CD14-positive monocyte (primary cell): Measurements from ENCODE around the gene CAMKK2. TPM values are rescaled to one million over a fixed set of nuclear protein-coding genes. Genes with fewer than 3 reads are reported as not detected.

Source experiments
- DNase-seq, 3 donors: peaks; one replicate each; pipeline ENCODE4 v3.0.0-alpha.2; 2011 to 2022
- H2AFZ ChIP-seq: 2 replicates; pipeline ENCODE4 v1.6.0; 2012; ENCODE audit warnings: mild to moderate bottlenecking, low read depth, low read length, inconsistent platforms; ENCODE audit not compliant: insufficient read depth, poor library complexity, severe bottlenecking
- H3K27ac ChIP-seq, 2 donors: 1 replicate in 1 of 2; 2 replicates in 1 of 2; pipeline ENCODE4 v1.5.1; 2012 to 2013; ENCODE audit warnings: low read length in 2 of 2, control low read depth in 1 of 2, inconsistent platforms in 1 of 2, low read depth in 1 of 2, mild to moderate bottlenecking in 1 of 2
- H3K27me3 ChIP-seq, 2 donors: one replicate each; pipeline versions ENCODE4 v1.6.0 to v1.6.1; 2011 to 2013; ENCODE audit warnings: low read length in 2 of 2; ENCODE audit not compliant: control insufficient read depth in 2 of 2, insufficient read depth in 2 of 2
- H3K36me3 ChIP-seq, 2 donors: replicated peaks in 1 of 2; 1 replicate in 1 of 2; 2 replicates in 1 of 2; pipeline versions ENCODE4 v1.5.1 to v1.6.1; 2012 to 2013; ENCODE audit warnings: low read length in 2 of 2, control low read depth in 1 of 2, inconsistent platforms in 1 of 2, mild to moderate bottlenecking in 1 of 2; ENCODE audit not compliant: insufficient read depth in 2 of 2, control insufficient read depth in 1 of 2
- H3K4me1 ChIP-seq, 2 donors: 1 replicate in 1 of 2; 2 replicates in 1 of 2; pipeline versions ENCODE4 v1.5.1 to v1.6.1; 2012 to 2013; ENCODE audit warnings: low read length in 2 of 2, control low read depth in 1 of 2, inconsistent platforms in 1 of 2, mild to moderate bottlenecking in 1 of 2, moderate library complexity in 1 of 2; ENCODE audit not compliant: insufficient read depth in 2 of 2, control insufficient read depth in 1 of 2
- H3K4me2 ChIP-seq: replicated peaks from 2 replicates; pipeline ENCODE3; 2012; ENCODE audit warnings: low read length, moderate library complexity, mild to moderate bottlenecking; ENCODE audit not compliant: poor library complexity, severe bottlenecking; ENCODE audit errors: extremely low read depth
- H3K4me3 ChIP-seq, 3 experiments: fragments of 200-600 bp in 1 of 3; sonication (generic) in 1 of 3; replicated peaks in 1 of 3; 1 replicate in 2 of 3; 2 replicates in 1 of 3; pipeline ENCODE4 v1.5.1; 2011 to 2013; ENCODE audit warnings: low read length in 3 of 3, mild to moderate bottlenecking in 3 of 3, control low read depth in 2 of 3, low read depth in 2 of 3, inconsistent platforms in 1 of 3, moderate library complexity in 1 of 3
- H3K79me2 ChIP-seq: 2 replicates; pipeline ENCODE4 v1.6.0; 2012; ENCODE audit warnings: mild to moderate bottlenecking, control low read depth, inconsistent platforms, low read length, moderate library complexity; ENCODE audit not compliant: insufficient read depth
- H3K9ac ChIP-seq: 2 replicates; pipeline ENCODE4 v1.6.0; 2017; ENCODE audit warnings: low read length, mild to moderate bottlenecking; ENCODE audit not compliant: insufficient read depth, poor library complexity, severe bottlenecking
- H3K9me3 ChIP-seq, 2 donors: replicated peaks in 1 of 2; 1 replicate in 1 of 2; 2 replicates in 1 of 2; pipeline versions ENCODE4 v1.5.1 to v1.6.1; 2012 to 2013; ENCODE audit warnings: low read length in 2 of 2, control low read depth in 1 of 2; ENCODE audit not compliant: control insufficient read depth in 1 of 2, insufficient read depth in 1 of 2
- H4K20me1 ChIP-seq: 2 replicates; pipeline ENCODE4 v1.6.0; 2012; ENCODE audit warnings: mild to moderate bottlenecking, low read length, control low read depth, moderate library complexity; ENCODE audit not compliant: insufficient read depth
- H3K27ac Mint-ChIP-seq, 7 donors: one replicate each; pipeline ENCODE4 v1.8.0; 2020; ENCODE audit warnings: mild to moderate bottlenecking in 7 of 7, mixed read lengths in 7 of 7, moderate library complexity in 6 of 7, inconsistent platforms in 2 of 7
- H3K27me3 Mint-ChIP-seq, 3 donors: one replicate each; pipeline ENCODE4 v1.8.0; 2021 to 2022; ENCODE audit warnings: low read depth in 3 of 3, mild to moderate bottlenecking in 3 of 3, mixed read lengths in 3 of 3, moderate library complexity in 3 of 3, inconsistent platforms in 1 of 3
- H3K36me3 Mint-ChIP-seq, 2 donors: one replicate each; pipeline ENCODE4 v1.8.0; 2020; ENCODE audit warnings: mixed read lengths in 2 of 2, inconsistent platforms in 1 of 2, mild to moderate bottlenecking in 1 of 2
- H3K4me1 Mint-ChIP-seq: one replicate; pipeline ENCODE4 v1.8.0; 2020; ENCODE audit warnings: mild to moderate bottlenecking, mixed read lengths
- H3K4me3 Mint-ChIP-seq, 2 donors: one replicate each; pipeline ENCODE4 v1.8.0; 2020; ENCODE audit warnings: mild to moderate bottlenecking in 2 of 2, mixed read lengths in 2 of 2, moderate library complexity in 1 of 2
- H3K9me3 Mint-ChIP-seq, 7 donors: one replicate each; pipeline ENCODE4 v1.8.0; 2020 to 2022; ENCODE audit warnings: mixed read lengths in 7 of 7, mild to moderate bottlenecking in 6 of 7, moderate library complexity in 6 of 7, inconsistent platforms in 2 of 7
- WGBS: methylation state at CpG from one replicate; pipeline ENCODE4 v1.1.5; 2013; ENCODE audit warnings: missing lambda C conversion rate; ENCODE audit not compliant: insufficient coverage; 5-methylcytosine and 5-hydroxymethylcytosine counted together
- intact Hi-C, 2 donors: fragments of 100-400 bp; cut with micrococcal nuclease; formaldehyde crosslinking; loops; one replicate each; pipeline versions ENCODE4 v1.15.0 to v1.15.1; 2023
- polyA plus RNA-seq, 3 donors: library from polyadenylated mRNA; depleted of rRNA in 1 of 3; unstranded in 2 of 3; stranded (reverse) in 1 of 3; fragments of 300-500 nt in 2 of 3; fragments of >200 nt in 1 of 3; fragmentation: Illumina TruSeq in 2 of 3; gene quantifications; 1 replicate in 2 of 3; 2 replicates in 1 of 3; pipeline ENCODE4 v1.2.3, GENCODE V29; 2012 to 2021
- TF ChIP-seq, protein P1 (sequence below): fragments of 200-600 bp; IDR thresholded peaks from one replicate; pipeline ENCODE4 v1.8.0; 2022; ENCODE audit warnings: antibody characterized with exemption, mild to moderate bottlenecking

The CAMKK2 gene
- polyA plus RNA-seq, 3 donors = 55.6 to 71.4 (median 71.0) TPM

DNA sequence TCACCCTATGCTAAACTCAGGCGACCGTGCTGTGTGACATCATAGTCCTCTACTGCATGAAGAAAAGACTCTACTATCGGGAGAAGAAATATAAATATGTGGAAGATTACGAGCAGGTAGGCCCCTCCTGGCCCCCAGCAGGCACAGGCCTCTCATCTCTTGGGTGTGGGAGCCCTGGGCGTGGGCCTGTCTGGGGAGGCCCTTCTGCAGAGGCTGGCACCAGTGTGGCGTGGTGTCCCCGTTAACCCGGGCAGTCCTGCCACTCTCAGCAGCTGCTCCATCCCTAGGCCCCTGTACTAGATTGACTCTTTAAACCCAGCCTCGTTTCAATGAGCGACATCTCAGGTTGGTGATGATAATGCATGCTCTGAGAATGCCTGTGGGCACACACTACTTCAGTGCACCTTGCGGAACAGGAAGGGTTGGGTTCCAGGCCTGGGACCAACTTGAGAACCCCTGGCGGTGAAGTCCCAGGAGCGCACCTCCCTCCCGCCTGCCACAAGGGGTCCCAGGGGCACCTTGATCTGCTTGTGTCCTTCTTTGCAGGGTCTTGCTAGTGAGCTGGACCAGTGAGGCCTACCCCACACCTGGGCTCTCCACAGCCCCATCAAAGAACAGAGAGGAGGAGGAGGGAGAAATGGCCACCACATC, 63.4 kb downstream of the CAMKK2 start:
- 91% methylated on average over 10 of the region's 14 CpGs for WGBS
- Mint-ChIP-seq H3K27ac (peak overlapping the region in 2 of 7 donors; percentile 26 to 53), H3K4me3 (no peak overlapping the region), H3K9me3 (peaks cover 0 to 3% (median 0%) of the 10 kb centered on the region in 7 donors), H3K27me3 (peaks cover 0 to 2% (median 1%) of the 10 kb centered on the region in 3 donors), H3K4me1 (peaks cover 7% of the 10 kb centered on the region), H3K36me3 (peaks cover 69 to 86% of the 10 kb centered on the region in 2 donors)
- Histone ChIP-seq H3K79me2 (peaks cover 4% of the 10 kb centered on the region), H3K36me3 (peaks cover 77 to 89% of the 10 kb centered on the region in 2 donors), H3K27me3 (no peaks in the 10 kb centered on the region), H4K20me1 (peaks cover 48% of the 10 kb centered on the region), H3K9me3 (no peaks in the 10 kb centered on the region), H3K27ac (peak overlapping the region in 1 of 2 donors; percentile 26), H3K4me3 (no peak overlapping the region), H3K4me1 (peaks cover 3 to 8% of the 10 kb centered on the region in 2 donors), H3K9ac (no peak overlapping the region), H2AFZ (no peak overlapping the region), H3K4me2 (no peak overlapping the region)
- peak in 1 of 3 donors; percentile 6 for DNase-seq
- TF ChIP-seq, protein P1, sequence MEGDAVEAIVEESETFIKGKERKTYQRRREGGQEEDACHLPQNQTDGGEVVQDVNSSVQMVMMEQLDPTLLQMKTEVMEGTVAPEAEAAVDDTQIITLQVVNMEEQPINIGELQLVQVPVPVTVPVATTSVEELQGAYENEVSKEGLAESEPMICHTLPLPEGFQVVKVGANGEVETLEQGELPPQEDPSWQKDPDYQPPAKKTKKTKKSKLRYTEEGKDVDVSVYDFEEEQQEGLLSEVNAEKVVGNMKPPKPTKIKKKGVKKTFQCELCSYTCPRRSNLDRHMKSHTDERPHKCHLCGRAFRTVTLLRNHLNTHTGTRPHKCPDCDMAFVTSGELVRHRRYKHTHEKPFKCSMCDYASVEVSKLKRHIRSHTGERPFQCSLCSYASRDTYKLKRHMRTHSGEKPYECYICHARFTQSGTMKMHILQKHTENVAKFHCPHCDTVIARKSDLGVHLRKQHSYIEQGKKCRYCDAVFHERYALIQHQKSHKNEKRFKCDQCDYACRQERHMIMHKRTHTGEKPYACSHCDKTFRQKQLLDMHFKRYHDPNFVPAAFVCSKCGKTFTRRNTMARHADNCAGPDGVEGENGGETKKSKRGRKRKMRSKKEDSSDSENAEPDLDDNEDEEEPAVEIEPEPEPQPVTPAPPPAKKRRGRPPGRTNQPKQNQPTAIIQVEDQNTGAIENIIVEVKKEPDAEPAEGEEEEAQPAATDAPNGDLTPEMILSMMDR = no peak
- intact Hi-C loops = loop anchor here in 1 of 2 donors (10.0 kb wide), 1 partner anchor 228 kb away; no protein-coding TSS in a partner anchor

DNA sequence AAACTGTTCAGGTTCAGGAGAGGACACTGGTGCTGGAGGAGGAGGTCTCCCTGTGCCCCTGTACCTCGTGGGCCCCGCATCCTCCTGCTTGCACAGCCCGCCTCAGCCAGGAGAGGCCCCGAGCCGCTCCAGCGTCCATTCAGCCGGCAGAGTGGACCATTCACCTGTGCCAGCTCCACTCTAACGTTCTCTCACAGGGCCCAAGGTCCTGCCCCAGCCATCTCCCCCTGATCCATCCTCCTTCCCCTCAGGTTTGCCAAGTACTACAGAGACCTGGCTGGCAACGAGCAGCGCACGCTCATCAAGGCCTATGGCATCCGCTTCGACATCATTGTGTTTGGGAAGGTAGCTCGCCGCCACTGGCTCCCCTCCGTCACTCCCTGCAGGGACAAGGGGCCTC, 64.3 kb downstream of the CAMKK2 start:
- 89% methylated on average over 15 of the region's 16 CpGs for WGBS
- Histone ChIP-seq H3K27me3 (no peaks in the 10 kb centered on the region), H3K4me1 (peaks cover 0 to 5% of the 10 kb centered on the region in 2 donors), H3K9ac (no peak overlapping the region), H3K4me3 (no peak overlapping the region), H3K27ac (peak overlapping the region in 1 of 2 donors; percentile 26), H3K36me3 (peaks cover 74 to 86% of the 10 kb centered on the region in 2 donors), H3K9me3 (no peaks in the 10 kb centered on the region), H3K79me2 (no peaks in the 10 kb centered on the region), H4K20me1 (peaks cover 39% of the 10 kb centered on the region), H2AFZ (no peak overlapping the region), H3K4me2 (no peak overlapping the region)
- peaks cover 0 to 3% (median 0%) of the 10 kb centered on the region in 7 donors for H3K9me3 Mint-ChIP-seq
- peaks cover 2% of the 10 kb centered on the region for H3K4me1 Mint-ChIP-seq
- no peak overlapping the region for H3K4me3 Mint-ChIP-seq
- peak overlapping the region in 3 of 7 donors; percentile 27 to 78 (median 43) for H3K27ac Mint-ChIP-seq
- TF ChIP-seq, protein P1 = no peak
- no peak for DNase-seq
- intact Hi-C loops = loop anchor here in 1 of 2 donors (10.0 kb wide), 1 partner anchor 227 kb away; no protein-coding TSS in a partner anchor
- peaks cover 68 to 86% of the 10 kb centered on the region in 2 donors for H3K36me3 Mint-ChIP-seq
- peaks cover 0 to 2% (median 1%) of the 10 kb centered on the region in 3 donors for H3K27me3 Mint-ChIP-seq
